H9 (cell line): ENCODE results near the gene TDRD3. TPM values are rescaled to one million over a fixed set of nuclear protein-coding genes. Genes with fewer than 3 reads are reported as not detected.

Source experiments
- DNase-seq: peaks from one replicate; pipeline ENCODE4 v3.0.0-alpha.2; 2017
- H2AFZ ChIP-seq: one replicate; pipeline ENCODE4 v1.6.1; 2013; ENCODE audit warnings: mild to moderate bottlenecking, low read length, control low read depth, moderate library complexity
- H2AK5ac ChIP-seq: 2 replicates; pipeline ENCODE4 v1.6.1; 2013; ENCODE audit warnings: low read length, control low read depth, mixed read lengths; ENCODE audit not compliant: insufficient read length
- H2BK120ac ChIP-seq: one replicate; pipeline ENCODE4 v1.6.1; 2013; ENCODE audit warnings: low read depth, mild to moderate bottlenecking, low read length, control low read depth, inconsistent platforms; ENCODE audit not compliant: poor library complexity, severe bottlenecking
- H2BK12ac ChIP-seq: 2 replicates; pipeline ENCODE4 v1.6.1; 2013; ENCODE audit warnings: low read length, control low read depth, mixed read lengths, low read depth; ENCODE audit not compliant: insufficient read length
- H2BK15ac ChIP-seq: 2 replicates; pipeline ENCODE4 v1.6.1; 2013; ENCODE audit warnings: low read depth, low read length, control low read depth
- H2BK20ac ChIP-seq: one replicate; pipeline ENCODE4 v1.6.1; 2013; ENCODE audit warnings: low read depth, mild to moderate bottlenecking, low read length, control low read depth, inconsistent platforms; ENCODE audit not compliant: poor library complexity, severe bottlenecking
- H2BK5ac ChIP-seq: 2 replicates; pipeline ENCODE4 v1.6.1; 2013; ENCODE audit warnings: low read length, control low read depth, mixed read lengths; ENCODE audit not compliant: insufficient read length
- H3K14ac ChIP-seq: 2 replicates; pipeline ENCODE4 v1.6.1; 2013; ENCODE audit warnings: low read length, control low read depth; ENCODE audit not compliant: insufficient read depth
- H3K18ac ChIP-seq: 2 replicates; pipeline ENCODE4 v1.6.1; 2013; ENCODE audit warnings: low read depth, mild to moderate bottlenecking, mixed read lengths, low read length, control low read depth; ENCODE audit not compliant: insufficient read length
- H3K23ac ChIP-seq: 2 replicates; pipeline ENCODE4 v1.6.1; 2013; ENCODE audit warnings: low read length, control low read depth, mixed read lengths, low read depth; ENCODE audit not compliant: insufficient read length
- H3K23me2 ChIP-seq: 2 replicates; pipeline ENCODE4 v1.6.1; 2013; ENCODE audit warnings: low read depth, mild to moderate bottlenecking, mixed read lengths, low read length, control low read depth; ENCODE audit not compliant: insufficient read length, poor library complexity, severe bottlenecking
- H3K27ac ChIP-seq: 2 replicates; pipeline ENCODE4 v1.5.1; 2013; ENCODE audit warnings: low read length, control low read depth, mixed read lengths, low read depth; ENCODE audit not compliant: insufficient read length
- H3K27me3 ChIP-seq: 2 replicates; pipeline ENCODE4 v1.6.1; 2013; ENCODE audit warnings: low read length, control low read depth, inconsistent platforms; ENCODE audit not compliant: insufficient read depth
- H3K4ac ChIP-seq: 2 replicates; pipeline ENCODE4 v1.6.1; 2013; ENCODE audit warnings: low read depth, mild to moderate bottlenecking, control low read depth, inconsistent platforms, low read length, moderate library complexity
- H3K4me1 ChIP-seq: 2 replicates; pipeline ENCODE4 v1.6.1; 2013; ENCODE audit warnings: low read length, control low read depth, inconsistent platforms; ENCODE audit not compliant: insufficient read depth
- H3K4me2 ChIP-seq: 2 replicates; pipeline ENCODE4 v1.6.1; 2013; ENCODE audit warnings: low read length, control low read depth, mixed read lengths; ENCODE audit not compliant: insufficient read length, insufficient read depth
- H3K56ac ChIP-seq: 2 replicates; pipeline ENCODE4 v1.6.1; 2013; ENCODE audit warnings: low read depth, mild to moderate bottlenecking, mixed read lengths, low read length, control low read depth; ENCODE audit not compliant: insufficient read length
- H3K79me1 ChIP-seq: 2 replicates; pipeline ENCODE4 v1.6.1; 2013; ENCODE audit warnings: low read depth, mild to moderate bottlenecking, moderate library complexity, low read length, control low read depth, inconsistent platforms; ENCODE audit not compliant: insufficient read depth, poor library complexity, severe bottlenecking
- H3K79me2 ChIP-seq: 2 replicates; pipeline ENCODE4 v1.6.1; 2013; ENCODE audit warnings: low read length, control low read depth, inconsistent platforms; ENCODE audit not compliant: insufficient read depth
- H3K9ac ChIP-seq: 2 replicates; pipeline ENCODE4 v1.6.1; 2013; ENCODE audit warnings: low read length, control low read depth, mixed read lengths; ENCODE audit not compliant: insufficient read length; ENCODE audit errors: extremely low read depth
- H3K9me3 ChIP-seq: one replicate; pipeline ENCODE4 v1.6.1; 2013; ENCODE audit warnings: low read depth, low read length, inconsistent platforms; ENCODE audit not compliant: control insufficient read depth
- H3T11ph ChIP-seq: one replicate; pipeline ENCODE4 v1.6.1; 2013; ENCODE audit warnings: mild to moderate bottlenecking, low read length, control low read depth, inconsistent platforms
- H4K20me1 ChIP-seq: one replicate; pipeline ENCODE4 v1.6.1; 2013; ENCODE audit not compliant: control insufficient read depth, insufficient read length, insufficient read depth
- H4K5ac ChIP-seq: 2 replicates; pipeline ENCODE4 v1.6.1; 2013; ENCODE audit warnings: low read depth, mild to moderate bottlenecking, mixed read lengths, low read length, control low read depth; ENCODE audit not compliant: insufficient read length
- H4K8ac ChIP-seq: replicated peaks from 2 replicates; pipeline ENCODE4 v1.6.1; 2013; ENCODE audit warnings: low read length, control low read depth, mixed read lengths, low read depth; ENCODE audit not compliant: insufficient read length
- H4K91ac ChIP-seq: 2 replicates; pipeline ENCODE4 v1.6.1; 2013; ENCODE audit warnings: low read depth, mild to moderate bottlenecking, moderate library complexity, mixed read lengths, low read length, control low read depth; ENCODE audit not compliant: insufficient read length
- H3K27ac Mint-ChIP-seq, 3 experiments: 2 replicates in 2 of 3; 3 replicates in 1 of 3; pipeline ENCODE4 v1.8.0; 2020 to 2021; ENCODE audit warnings: mixed read lengths in 3 of 3, mild to moderate bottlenecking in 1 of 3, moderate library complexity in 1 of 3
- H3K27me3 Mint-ChIP-seq: 2 replicates; pipeline ENCODE4 v1.8.0; 2021; ENCODE audit warnings: low read depth, mild to moderate bottlenecking, moderate library complexity, mixed read lengths
- H3K36me3 Mint-ChIP-seq, 3 experiments: 2 replicates in 2 of 3; 3 replicates in 1 of 3; pipeline ENCODE4 v1.8.0; 2020 to 2021; ENCODE audit warnings: low read depth in 3 of 3, mixed read lengths in 3 of 3; ENCODE audit not compliant: insufficient read depth in 1 of 3
- H3K4me1 Mint-ChIP-seq, 2 experiments: 2 replicates each; pipeline ENCODE4 v1.8.0; 2020; ENCODE audit warnings: mixed read lengths in 2 of 2
- H3K4me3 Mint-ChIP-seq, 2 experiments: 2 replicates in 1 of 2; 3 replicates in 1 of 2; pipeline ENCODE4 v1.8.0; 2020 to 2021; ENCODE audit warnings: mild to moderate bottlenecking in 2 of 2, mixed read lengths in 2 of 2, moderate library complexity in 1 of 2
- H3K9me3 Mint-ChIP-seq, 2 experiments: 2 replicates in 1 of 2; 3 replicates in 1 of 2; pipeline ENCODE4 v1.8.0; 2020; ENCODE audit warnings: mild to moderate bottlenecking in 2 of 2, mixed read lengths in 2 of 2, moderate library complexity in 1 of 2
- WGBS: extraction: QIAGEN DNeasy Blood & Tissue Kit; methylation state at CpG from one replicate; pipeline ENCODE4 v1.1.7; 2013; ENCODE audit warnings: missing lambda C conversion rate, low lambda C conversion rate, mixed read lengths; ENCODE audit not compliant: insufficient read length; ENCODE audit errors: extremely low coverage; 5-methylcytosine and 5-hydroxymethylcytosine counted together
- total RNA-seq: library from RNA; stranded (reverse); gene quantifications from 2 replicates; pipeline ENCODE4 v1.2.1, GENCODE V29; 2021
- TF ChIP-seq, protein P1 (sequence below): fragments of 200-600 bp; sonication (generic); conservative IDR thresholded peaks from 3 replicates; pipeline ENCODE4 v1.8.0; 2021; ENCODE audit warnings: antibody characterized with exemption, mild to moderate bottlenecking

The TDRD3 gene
- total RNA-seq, 1 experiment from 2014 or later = 16.1 TPM

DNA sequence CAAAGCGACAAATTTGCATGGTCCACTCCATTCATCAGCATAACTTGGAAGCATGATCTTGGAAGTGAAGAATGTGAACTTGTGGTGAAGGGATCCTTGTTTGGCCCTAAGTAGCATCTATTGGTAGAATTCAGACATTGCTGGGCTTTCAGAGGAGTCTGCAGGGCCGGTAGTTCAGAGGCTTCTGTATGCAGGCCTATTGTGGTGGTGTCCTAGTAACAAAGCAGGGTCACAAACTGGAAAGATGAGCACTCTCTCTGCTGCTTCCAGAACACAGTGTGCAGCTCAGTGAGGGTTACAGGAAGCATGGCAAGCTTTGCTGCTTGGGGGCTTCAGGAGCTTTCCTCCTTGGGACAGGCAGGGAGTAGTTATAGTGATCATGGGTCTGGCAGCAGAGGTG lies 206.0 kb downstream of the TDRD3 start:
- no peak overlapping the region for H2BK15ac ChIP-seq
- H4K5ac ChIP-seq = no peak overlapping the region
- no peak overlapping the region for H2BK120ac ChIP-seq
- no peak overlapping the region for H3K9ac ChIP-seq
- no peak overlapping the region for H2BK12ac ChIP-seq
- Mint-ChIP-seq H3K4me1 (peaks cover 5 to 15% of the 10 kb centered on the region in 2 experiments), H3K27me3 (no peaks in the 10 kb centered on the region), H3K36me3 (no peaks in the 10 kb centered on the region), H3K9me3 (no peaks in the 10 kb centered on the region), H3K4me3 (no peak overlapping the region), H3K27ac (0 out of 7 replicates have a peak overlapping the region, but pooled peaks of 1 of the 3 experiments have one; percentile 66)
- H3K4ac ChIP-seq = no peak overlapping the region
- no peak overlapping the region for H3K14ac ChIP-seq
- WGBS = no CpG with 5 or more reads among the region's 2 CpGs
- no peak overlapping the region for H3K18ac ChIP-seq
- no peaks in the 10 kb centered on the region for H3K79me1 ChIP-seq
- H3K27ac ChIP-seq = no peak overlapping the region
- no peak overlapping the region for H3K56ac ChIP-seq
- H2AK5ac ChIP-seq = no peak overlapping the region
- H4K8ac ChIP-seq = no peak overlapping the region
- H3K4me1 ChIP-seq = no peaks in the 10 kb centered on the region
- no peak overlapping the region for H3K23ac ChIP-seq
- H3K79me2 ChIP-seq = no peaks in the 10 kb centered on the region
- no peak overlapping the region for H2BK5ac ChIP-seq
- H4K20me1 ChIP-seq = no peaks in the 10 kb centered on the region
- no peak for DNase-seq
- no peak overlapping the region for H4K91ac ChIP-seq
- no peak overlapping the region for H3T11ph ChIP-seq
- H3K23me2 ChIP-seq = no peaks in the 10 kb centered on the region
- TF ChIP-seq, protein P1, sequence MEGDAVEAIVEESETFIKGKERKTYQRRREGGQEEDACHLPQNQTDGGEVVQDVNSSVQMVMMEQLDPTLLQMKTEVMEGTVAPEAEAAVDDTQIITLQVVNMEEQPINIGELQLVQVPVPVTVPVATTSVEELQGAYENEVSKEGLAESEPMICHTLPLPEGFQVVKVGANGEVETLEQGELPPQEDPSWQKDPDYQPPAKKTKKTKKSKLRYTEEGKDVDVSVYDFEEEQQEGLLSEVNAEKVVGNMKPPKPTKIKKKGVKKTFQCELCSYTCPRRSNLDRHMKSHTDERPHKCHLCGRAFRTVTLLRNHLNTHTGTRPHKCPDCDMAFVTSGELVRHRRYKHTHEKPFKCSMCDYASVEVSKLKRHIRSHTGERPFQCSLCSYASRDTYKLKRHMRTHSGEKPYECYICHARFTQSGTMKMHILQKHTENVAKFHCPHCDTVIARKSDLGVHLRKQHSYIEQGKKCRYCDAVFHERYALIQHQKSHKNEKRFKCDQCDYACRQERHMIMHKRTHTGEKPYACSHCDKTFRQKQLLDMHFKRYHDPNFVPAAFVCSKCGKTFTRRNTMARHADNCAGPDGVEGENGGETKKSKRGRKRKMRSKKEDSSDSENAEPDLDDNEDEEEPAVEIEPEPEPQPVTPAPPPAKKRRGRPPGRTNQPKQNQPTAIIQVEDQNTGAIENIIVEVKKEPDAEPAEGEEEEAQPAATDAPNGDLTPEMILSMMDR = no peak
- no peak overlapping the region for H2BK20ac ChIP-seq
- H3K9me3 ChIP-seq = no peaks in the 10 kb centered on the region
- no peak overlapping the region for H2AFZ ChIP-seq
- no peaks in the 10 kb centered on the region for H3K27me3 ChIP-seq
- no peak overlapping the region for H3K4me2 ChIP-seq
